HEK293 (cell line): ENCODE results near the gene LRRK1.

Experiments
- CTCF ChIP-seq: fragments of 450-650 bp; formaldehyde crosslinking; IDR thresholded peaks from 2 replicates; pipeline ENCODE4 v1.5.1; 2016; ENCODE audit warnings: missing biosample characterization, missing genetic modification characterization
- MZF1 ChIP-seq: fragments of 450-650 bp; formaldehyde crosslinking; IDR thresholded peaks from 2 replicates; pipeline ENCODE4 v1.5.1; 2017; ENCODE audit warnings: missing biosample characterization, missing genetic modification characterization, borderline replicate concordance
- REST ChIP-seq: fragments of 450-650 bp; formaldehyde crosslinking; IDR thresholded peaks from 2 replicates; pipeline ENCODE4 v1.5.1; 2016; ENCODE audit warnings: missing biosample characterization, missing genetic modification characterization
- SCRT1 ChIP-seq: fragments of 450-650 bp; formaldehyde crosslinking; IDR thresholded peaks from 2 replicates; pipeline ENCODE4 v1.5.1; 2016; ENCODE audit warnings: missing biosample characterization, missing genetic modification characterization, borderline replicate concordance
- YY1 ChIP-seq: fragments of 450-650 bp; formaldehyde crosslinking; IDR thresholded peaks from 2 replicates; pipeline ENCODE4 v1.5.1; 2018; ENCODE audit warnings: missing biosample characterization, missing genetic modification characterization
- ZNF654 ChIP-seq: fragments of 450-650 bp; formaldehyde crosslinking; IDR thresholded peaks from 2 replicates; pipeline ENCODE4 v1.5.1; 2016; ENCODE audit warnings: low read depth, missing biosample characterization, missing genetic modification characterization
- ZNF664 ChIP-seq: fragments of 450-650 bp; formaldehyde crosslinking; IDR thresholded peaks from 2 replicates; pipeline ENCODE4 v1.5.1; 2016; ENCODE audit warnings: missing biosample characterization, missing genetic modification characterization
- ZNF677 ChIP-seq: fragments of 450-650 bp; IDR thresholded peaks from 2 replicates; pipeline ENCODE4 v1.5.0; 2018; ENCODE audit warnings: missing biosample characterization, mild to moderate bottlenecking, missing genetic modification characterization, moderate library complexity
- ZNF843 ChIP-seq: fragments of 450-650 bp; formaldehyde crosslinking; IDR thresholded peaks from 2 replicates; pipeline ENCODE4 v1.5.1; 2016; ENCODE audit warnings: missing biosample characterization, missing genetic modification characterization

- no peak for TF ChIP-seq ZNF843 (tag by site-specific recombination)
- TF ChIP-seq ZNF654 (tag by site-specific recombination) = no peak
- no peak for TF ChIP-seq CTCF (tag by site-specific recombination)
- TF ChIP-seq YY1 (tag by site-specific recombination) = no peak
- no peak for TF ChIP-seq ZNF664 (tag by site-specific recombination)
- TF ChIP-seq ZNF677 (tag by site-specific recombination) = no peak
- TF ChIP-seq MZF1 = no peak
- TF ChIP-seq SCRT1 (tag by site-specific recombination) = no peak
- no peak for TF ChIP-seq REST (tag by site-specific recombination)
These were observed 173.7 kb downstream of the LRRK1 start for GRCh38 chr15:101092867-101093202.
